ENCODE results near the gene SGK1. TPM values are rescaled to one million over a fixed set of nuclear protein-coding genes. Genes with fewer than 3 reads are reported as not detected.

SGK1 gene
- polyA plus RNA-seq, 1 of the 3 experiments (the other 2 are of a cell fraction): 440 TPM

DNA sequence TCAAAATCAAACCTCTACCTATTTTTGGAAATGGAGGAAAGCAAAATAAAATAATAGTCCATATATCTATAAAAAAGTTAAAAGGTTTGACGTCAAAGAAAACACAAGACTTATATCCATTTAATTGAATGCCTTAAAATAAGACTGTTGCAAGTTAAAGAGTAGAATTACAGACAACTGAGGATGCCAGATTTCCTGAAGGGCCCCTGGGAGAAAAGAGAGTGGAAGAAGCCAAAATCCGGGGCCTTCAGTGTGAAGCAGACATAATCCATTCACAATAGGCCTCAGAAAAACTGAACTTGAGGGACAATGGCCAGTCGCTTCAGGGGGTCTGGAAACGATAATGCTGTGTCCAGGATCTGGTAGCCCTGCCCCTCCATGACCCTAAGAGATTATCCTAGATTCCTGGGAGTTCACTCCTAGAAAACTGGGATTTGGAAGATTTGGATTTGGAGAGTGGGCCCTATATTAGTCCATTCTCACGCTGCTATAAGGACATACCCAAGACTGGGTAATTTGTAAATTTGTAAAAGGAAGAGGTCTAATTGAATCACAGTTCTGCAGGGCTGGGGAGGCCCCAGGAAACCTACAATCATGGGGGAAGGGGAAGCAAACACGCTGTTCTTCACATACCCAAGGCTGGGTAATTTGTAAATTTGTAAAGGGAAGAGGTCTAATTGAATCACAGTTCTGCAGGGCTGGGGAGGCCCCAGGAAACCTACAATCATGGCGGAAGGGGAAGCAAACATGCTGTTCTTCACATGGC is 171.5 kb downstream of the SGK1 start:
- WGBS (ENCODE audit: low lambda C conversion rate): 90% methylated on average over 6 of the region's 7 CpGs

More for the DNA sequence above, 171.5 kb downstream of the SGK1 start:
- CTCF ChIA-PET: interaction anchor here (0.9 to 2.2 kb wide), 3 partner anchors 10 to 677 kb away, joined by 3 to 12 read pairs (median 6); no protein-coding TSS in a partner anchor
- H3K79me2 ChIP-seq (ENCODE audit: insufficient read depth): no peaks in the 10 kb centered on the region
- no peaks in the 10 kb centered on the region for H3K9me3 ChIP-seq
- POLR2A ChIA-PET: no interaction called here
- no peaks in the 10 kb centered on the region for H3F3A ChIP-seq (replicated peaks; ENCODE audit: insufficient read depth)
- no peak overlapping the region for H3K27ac ChIP-seq (ENCODE audit: low read depth in 2 of 2, low read length in 1 of 2)
- H3K4me3 ChIP-seq (ENCODE audit: low read depth in 2 of 2, low read length in 1 of 2): no peak overlapping the region
- H2AFZ ChIP-seq (ENCODE audit: low read depth): peak overlapping the region; percentile 10; the same call in 1 of the 2 replicates
- no peaks in the 10 kb centered on the region for H3K36me3 ChIP-seq (replicated peaks in 1 of 2; ENCODE audit: control insufficient read depth in 1 of 2, insufficient read depth in 2 of 2, low read length in 1 of 2)
- H3K4me1 ChIP-seq (ENCODE audit: control insufficient read depth in 1 of 2, insufficient read depth in 2 of 2, low read depth in 1 of 2, low read length in 1 of 2): no peaks in the 10 kb centered on the region; a peak in 1 of 4 replicates
- TF ChIP-seq JUND (IDR thresholded peaks at IDR 0.05) (no peak), NRF1 (IDR thresholded peaks at IDR 0.05; ENCODE audit: low read depth, low read length) (no peak), NFIC (IDR thresholded peaks at IDR 0.05; ENCODE audit: borderline replicate concordance) (no peak), FOXJ3 (CRISPR knock-in tag; IDR thresholded peaks at IDR 0.05) (no peak), FOXM1 (IDR thresholded peaks at IDR 0.05; ENCODE audit: low read depth) (no peak), MEF2A (IDR thresholded peaks at IDR 0.05; ENCODE audit: borderline replicate concordance, low read depth) (no peak), SMC3 (IDR thresholded peaks at IDR 0.05; ENCODE audit: low read depth, low read length) (no peak), EP300 (IDR thresholded peaks at IDR 0.05; ENCODE audit: borderline replicate concordance in 1 of 2, low read depth in 1 of 2, low read length in 1 of 2) (no peak), TCF12 (IDR thresholded peaks at IDR 0.05) (no peak), POLR2AphosphoS5 (IDR thresholded peaks at IDR 0.05; ENCODE audit: low read depth, low read length) (no peak)
- TF ChIP-seq, protein P1, sequence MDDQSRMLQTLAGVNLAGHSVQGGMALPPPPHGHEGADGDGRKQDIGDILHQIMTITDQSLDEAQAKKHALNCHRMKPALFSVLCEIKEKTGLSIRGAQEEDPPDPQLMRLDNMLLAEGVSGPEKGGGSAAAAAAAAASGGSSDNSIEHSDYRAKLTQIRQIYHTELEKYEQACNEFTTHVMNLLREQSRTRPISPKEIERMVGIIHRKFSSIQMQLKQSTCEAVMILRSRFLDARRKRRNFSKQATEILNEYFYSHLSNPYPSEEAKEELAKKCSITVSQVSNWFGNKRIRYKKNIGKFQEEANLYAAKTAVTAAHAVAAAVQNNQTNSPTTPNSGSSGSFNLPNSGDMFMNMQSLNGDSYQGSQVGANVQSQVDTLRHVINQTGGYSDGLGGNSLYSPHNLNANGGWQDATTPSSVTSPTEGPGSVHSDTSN (IDR thresholded peaks at IDR 0.05): no peak
- TF ChIP-seq, protein P2, sequence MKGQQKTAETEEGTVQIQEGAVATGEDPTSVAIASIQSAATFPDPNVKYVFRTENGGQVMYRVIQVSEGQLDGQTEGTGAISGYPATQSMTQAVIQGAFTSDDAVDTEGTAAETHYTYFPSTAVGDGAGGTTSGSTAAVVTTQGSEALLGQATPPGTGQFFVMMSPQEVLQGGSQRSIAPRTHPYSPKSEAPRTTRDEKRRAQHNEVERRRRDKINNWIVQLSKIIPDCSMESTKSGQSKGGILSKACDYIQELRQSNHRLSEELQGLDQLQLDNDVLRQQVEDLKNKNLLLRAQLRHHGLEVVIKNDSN (IDR thresholded peaks at IDR 0.05; ENCODE audit: borderline replicate concordance, low read depth): no peak
- TF ChIP-seq, protein P3, sequence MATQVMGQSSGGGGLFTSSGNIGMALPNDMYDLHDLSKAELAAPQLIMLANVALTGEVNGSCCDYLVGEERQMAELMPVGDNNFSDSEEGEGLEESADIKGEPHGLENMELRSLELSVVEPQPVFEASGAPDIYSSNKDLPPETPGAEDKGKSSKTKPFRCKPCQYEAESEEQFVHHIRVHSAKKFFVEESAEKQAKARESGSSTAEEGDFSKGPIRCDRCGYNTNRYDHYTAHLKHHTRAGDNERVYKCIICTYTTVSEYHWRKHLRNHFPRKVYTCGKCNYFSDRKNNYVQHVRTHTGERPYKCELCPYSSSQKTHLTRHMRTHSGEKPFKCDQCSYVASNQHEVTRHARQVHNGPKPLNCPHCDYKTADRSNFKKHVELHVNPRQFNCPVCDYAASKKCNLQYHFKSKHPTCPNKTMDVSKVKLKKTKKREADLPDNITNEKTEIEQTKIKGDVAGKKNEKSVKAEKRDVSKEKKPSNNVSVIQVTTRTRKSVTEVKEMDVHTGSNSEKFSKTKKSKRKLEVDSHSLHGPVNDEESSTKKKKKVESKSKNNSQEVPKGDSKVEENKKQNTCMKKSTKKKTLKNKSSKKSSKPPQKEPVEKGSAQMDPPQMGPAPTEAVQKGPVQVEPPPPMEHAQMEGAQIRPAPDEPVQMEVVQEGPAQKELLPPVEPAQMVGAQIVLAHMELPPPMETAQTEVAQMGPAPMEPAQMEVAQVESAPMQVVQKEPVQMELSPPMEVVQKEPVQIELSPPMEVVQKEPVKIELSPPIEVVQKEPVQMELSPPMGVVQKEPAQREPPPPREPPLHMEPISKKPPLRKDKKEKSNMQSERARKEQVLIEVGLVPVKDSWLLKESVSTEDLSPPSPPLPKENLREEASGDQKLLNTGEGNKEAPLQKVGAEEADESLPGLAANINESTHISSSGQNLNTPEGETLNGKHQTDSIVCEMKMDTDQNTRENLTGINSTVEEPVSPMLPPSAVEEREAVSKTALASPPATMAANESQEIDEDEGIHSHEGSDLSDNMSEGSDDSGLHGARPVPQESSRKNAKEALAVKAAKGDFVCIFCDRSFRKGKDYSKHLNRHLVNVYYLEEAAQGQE (IDR thresholded peaks at IDR 0.05; ENCODE audit: low read depth, low read length): no peak
- TF ChIP-seq, protein P4, sequence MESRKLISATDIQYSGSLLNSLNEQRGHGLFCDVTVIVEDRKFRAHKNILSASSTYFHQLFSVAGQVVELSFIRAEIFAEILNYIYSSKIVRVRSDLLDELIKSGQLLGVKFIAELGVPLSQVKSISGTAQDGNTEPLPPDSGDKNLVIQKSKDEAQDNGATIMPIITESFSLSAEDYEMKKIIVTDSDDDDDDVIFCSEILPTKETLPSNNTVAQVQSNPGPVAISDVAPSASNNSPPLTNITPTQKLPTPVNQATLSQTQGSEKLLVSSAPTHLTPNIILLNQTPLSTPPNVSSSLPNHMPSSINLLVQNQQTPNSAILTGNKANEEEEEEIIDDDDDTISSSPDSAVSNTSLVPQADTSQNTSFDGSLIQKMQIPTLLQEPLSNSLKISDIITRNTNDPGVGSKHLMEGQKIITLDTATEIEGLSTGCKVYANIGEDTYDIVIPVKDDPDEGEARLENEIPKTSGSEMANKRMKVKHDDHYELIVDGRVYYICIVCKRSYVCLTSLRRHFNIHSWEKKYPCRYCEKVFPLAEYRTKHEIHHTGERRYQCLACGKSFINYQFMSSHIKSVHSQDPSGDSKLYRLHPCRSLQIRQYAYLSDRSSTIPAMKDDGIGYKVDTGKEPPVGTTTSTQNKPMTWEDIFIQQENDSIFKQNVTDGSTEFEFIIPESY (IDR thresholded peaks at IDR 0.05; ENCODE audit: borderline replicate concordance, low read depth): no peak
- H3K4me2 ChIP-seq: no peak overlapping the region
- no peak overlapping the region for H3K9ac ChIP-seq
- no peak for DNase-seq
- H3K27me3 ChIP-seq (ENCODE audit: insufficient read depth): no peaks in the 10 kb centered on the region
- no peaks in the 10 kb centered on the region for H4K20me1 ChIP-seq (ENCODE audit: insufficient read depth)
- no peaks in the 10 kb centered on the region for H3K9me2 ChIP-seq

All from SK-N-SH (cell line).